MM.1S (cell line): ENCODE data around the gene BCAT1.

Source experiments
- CTCF ChIP-seq: fragments of 300-600 bp; sonication (generic); IDR thresholded peaks from 2 replicates; pipeline ENCODE4 v1.5.1; 2016; ENCODE audit warnings: antibody characterized with exemption, low read length, mixed read lengths
- EZH2 ChIP-seq: fragments of 300-600 bp; sonication (generic); optimal IDR thresholded peaks from 2 replicates; pipeline ENCODE3; 2017; ENCODE audit warnings: low read depth, mild to moderate bottlenecking, antibody characterized with exemption, low read length, mixed read lengths

- no peak for TF ChIP-seq EZH2
- TF ChIP-seq CTCF: no peak
These were observed 48.6 kb upstream of the BCAT1 start for GRCh38 chr12:24997496-24997895.
